ENCODE results near the gene TCHP.

- TF ChIP-seq CTCF (IDR thresholded peaks at IDR 0.05): no peak
- no peak for TF ChIP-seq POLR2A (IDR thresholded peaks at IDR 0.05)
Measured at GRCh38 chr12:109897029-109897428, 3.0 kb upstream of the TCHP start.
